CD14-positive monocyte (primary cell): Measurements from ENCODE around the gene SAMD4B. TPM values are rescaled to one million over a fixed set of nuclear protein-coding genes. Genes with fewer than 3 reads are reported as not detected.

Source experiments
- DNase-seq, 3 donors: peaks; one replicate each; pipeline ENCODE4 v3.0.0-alpha.2; 2011 to 2022
- H2AFZ ChIP-seq: 2 replicates; pipeline ENCODE4 v1.6.0; 2012; ENCODE audit warnings: mild to moderate bottlenecking, low read depth, low read length, inconsistent platforms; ENCODE audit not compliant: insufficient read depth, poor library complexity, severe bottlenecking
- H3K27ac ChIP-seq, 2 donors: 1 replicate in 1 of 2; 2 replicates in 1 of 2; pipeline ENCODE4 v1.5.1; 2012 to 2013; ENCODE audit warnings: low read length in 2 of 2, control low read depth in 1 of 2, inconsistent platforms in 1 of 2, low read depth in 1 of 2, mild to moderate bottlenecking in 1 of 2
- H3K27me3 ChIP-seq, 2 donors: one replicate each; pipeline versions ENCODE4 v1.6.0 to v1.6.1; 2011 to 2013; ENCODE audit warnings: low read length in 2 of 2; ENCODE audit not compliant: control insufficient read depth in 2 of 2, insufficient read depth in 2 of 2
- H3K36me3 ChIP-seq, 2 donors: replicated peaks in 1 of 2; 1 replicate in 1 of 2; 2 replicates in 1 of 2; pipeline versions ENCODE4 v1.5.1 to v1.6.1; 2012 to 2013; ENCODE audit warnings: low read length in 2 of 2, control low read depth in 1 of 2, inconsistent platforms in 1 of 2, mild to moderate bottlenecking in 1 of 2; ENCODE audit not compliant: insufficient read depth in 2 of 2, control insufficient read depth in 1 of 2
- H3K4me1 ChIP-seq, 2 donors: 1 replicate in 1 of 2; 2 replicates in 1 of 2; pipeline versions ENCODE4 v1.5.1 to v1.6.1; 2012 to 2013; ENCODE audit warnings: low read length in 2 of 2, control low read depth in 1 of 2, inconsistent platforms in 1 of 2, mild to moderate bottlenecking in 1 of 2, moderate library complexity in 1 of 2; ENCODE audit not compliant: insufficient read depth in 2 of 2, control insufficient read depth in 1 of 2
- H3K4me2 ChIP-seq: replicated peaks from 2 replicates; pipeline ENCODE3; 2012; ENCODE audit warnings: low read length, moderate library complexity, mild to moderate bottlenecking; ENCODE audit not compliant: poor library complexity, severe bottlenecking; ENCODE audit errors: extremely low read depth
- H3K4me3 ChIP-seq, 3 experiments: fragments of 200-600 bp in 1 of 3; sonication (generic) in 1 of 3; replicated peaks in 1 of 3; 1 replicate in 2 of 3; 2 replicates in 1 of 3; pipeline ENCODE4 v1.5.1; 2011 to 2013; ENCODE audit warnings: low read length in 3 of 3, mild to moderate bottlenecking in 3 of 3, control low read depth in 2 of 3, low read depth in 2 of 3, inconsistent platforms in 1 of 3, moderate library complexity in 1 of 3
- H3K79me2 ChIP-seq: 2 replicates; pipeline ENCODE4 v1.6.0; 2012; ENCODE audit warnings: mild to moderate bottlenecking, control low read depth, inconsistent platforms, low read length, moderate library complexity; ENCODE audit not compliant: insufficient read depth
- H3K9ac ChIP-seq: 2 replicates; pipeline ENCODE4 v1.6.0; 2017; ENCODE audit warnings: low read length, mild to moderate bottlenecking; ENCODE audit not compliant: insufficient read depth, poor library complexity, severe bottlenecking
- H3K9me3 ChIP-seq, 2 donors: replicated peaks in 1 of 2; 1 replicate in 1 of 2; 2 replicates in 1 of 2; pipeline versions ENCODE4 v1.5.1 to v1.6.1; 2012 to 2013; ENCODE audit warnings: low read length in 2 of 2, control low read depth in 1 of 2; ENCODE audit not compliant: control insufficient read depth in 1 of 2, insufficient read depth in 1 of 2
- H4K20me1 ChIP-seq: 2 replicates; pipeline ENCODE4 v1.6.0; 2012; ENCODE audit warnings: mild to moderate bottlenecking, low read length, control low read depth, moderate library complexity; ENCODE audit not compliant: insufficient read depth
- H3K27ac Mint-ChIP-seq, 7 donors: one replicate each; pipeline ENCODE4 v1.8.0; 2020; ENCODE audit warnings: mild to moderate bottlenecking in 7 of 7, mixed read lengths in 7 of 7, moderate library complexity in 6 of 7, inconsistent platforms in 2 of 7
- H3K27me3 Mint-ChIP-seq, 3 donors: one replicate each; pipeline ENCODE4 v1.8.0; 2021 to 2022; ENCODE audit warnings: low read depth in 3 of 3, mild to moderate bottlenecking in 3 of 3, mixed read lengths in 3 of 3, moderate library complexity in 3 of 3, inconsistent platforms in 1 of 3
- H3K36me3 Mint-ChIP-seq, 2 donors: one replicate each; pipeline ENCODE4 v1.8.0; 2020; ENCODE audit warnings: mixed read lengths in 2 of 2, inconsistent platforms in 1 of 2, mild to moderate bottlenecking in 1 of 2
- H3K4me1 Mint-ChIP-seq: one replicate; pipeline ENCODE4 v1.8.0; 2020; ENCODE audit warnings: mild to moderate bottlenecking, mixed read lengths
- H3K4me3 Mint-ChIP-seq, 2 donors: one replicate each; pipeline ENCODE4 v1.8.0; 2020; ENCODE audit warnings: mild to moderate bottlenecking in 2 of 2, mixed read lengths in 2 of 2, moderate library complexity in 1 of 2
- H3K9me3 Mint-ChIP-seq, 7 donors: one replicate each; pipeline ENCODE4 v1.8.0; 2020 to 2022; ENCODE audit warnings: mixed read lengths in 7 of 7, mild to moderate bottlenecking in 6 of 7, moderate library complexity in 6 of 7, inconsistent platforms in 2 of 7
- WGBS: methylation state at CpG from one replicate; pipeline ENCODE4 v1.1.5; 2013; ENCODE audit warnings: missing lambda C conversion rate; ENCODE audit not compliant: insufficient coverage; 5-methylcytosine and 5-hydroxymethylcytosine counted together
- intact Hi-C, 2 donors: fragments of 100-400 bp; cut with micrococcal nuclease; formaldehyde crosslinking; loops; one replicate each; pipeline versions ENCODE4 v1.15.0 to v1.15.1; 2023
- polyA plus RNA-seq, 3 donors: library from polyadenylated mRNA; depleted of rRNA in 1 of 3; unstranded in 2 of 3; stranded (reverse) in 1 of 3; fragments of 300-500 nt in 2 of 3; fragments of >200 nt in 1 of 3; fragmentation: Illumina TruSeq in 2 of 3; gene quantifications; 1 replicate in 2 of 3; 2 replicates in 1 of 3; pipeline ENCODE4 v1.2.3, GENCODE V29; 2012 to 2021
- TF ChIP-seq, protein P1 (sequence below): fragments of 200-600 bp; IDR thresholded peaks from one replicate; pipeline ENCODE4 v1.8.0; 2022; ENCODE audit warnings: antibody characterized with exemption, mild to moderate bottlenecking

SAMD4B gene
- polyA plus RNA-seq, 3 donors: 4.5 to 56.6 (median 5.6) TPM

DNA sequence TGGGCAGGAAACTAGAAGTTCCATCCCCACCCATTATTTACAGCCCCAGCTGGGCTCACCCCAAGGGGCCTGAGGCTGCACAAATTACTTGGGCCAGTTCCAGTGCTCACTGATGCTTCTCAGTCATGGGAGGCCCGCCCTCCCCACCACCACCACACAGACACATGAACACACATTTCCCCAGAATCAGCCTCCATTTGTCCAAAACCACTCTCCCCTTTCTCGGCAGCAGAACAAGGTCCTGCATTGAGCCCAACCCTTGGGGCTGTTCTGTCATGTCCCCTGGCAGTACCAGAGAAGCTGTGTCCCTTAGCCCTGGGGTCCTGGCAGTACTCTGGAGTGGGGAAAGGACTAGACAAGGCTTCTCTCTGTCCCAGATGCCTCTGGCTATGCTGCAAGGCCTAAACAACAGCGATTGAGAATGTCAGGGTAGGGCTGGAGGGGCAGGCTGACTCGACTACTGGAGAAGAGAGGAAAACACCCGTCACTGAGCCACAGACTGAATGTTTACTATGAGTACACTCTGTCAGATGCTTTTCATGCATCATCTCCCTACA is 21.8 kb downstream of the SAMD4B start:
- Histone ChIP-seq H3K9me3 (no peaks in the 10 kb centered on the region), H3K4me2 (no peak overlapping the region), H4K20me1 (no peaks in the 10 kb centered on the region), H3K36me3 (peaks cover 62 to 92% of the 10 kb centered on the region in 2 donors), H3K4me1 (no peaks in the 10 kb centered on the region), H3K27me3 (no peaks in the 10 kb centered on the region), H3K27ac (no peak overlapping the region), H2AFZ (no peak overlapping the region), H3K4me3 (no peak overlapping the region), H3K9ac (no peak overlapping the region), H3K79me2 (no peaks in the 10 kb centered on the region)
- Mint-ChIP-seq H3K27me3 (peaks cover 0 to 2% (median 0%) of the 10 kb centered on the region in 3 donors), H3K4me3 (no peak overlapping the region), H3K9me3 (no peaks in the 10 kb centered on the region), H3K36me3 (peaks cover 68 to 87% of the 10 kb centered on the region in 2 donors), H3K4me1 (no peaks in the 10 kb centered on the region), H3K27ac (peak overlapping the region in 3 of 7 donors; percentile 14 to 48 (median 26))
- TF ChIP-seq, protein P1, sequence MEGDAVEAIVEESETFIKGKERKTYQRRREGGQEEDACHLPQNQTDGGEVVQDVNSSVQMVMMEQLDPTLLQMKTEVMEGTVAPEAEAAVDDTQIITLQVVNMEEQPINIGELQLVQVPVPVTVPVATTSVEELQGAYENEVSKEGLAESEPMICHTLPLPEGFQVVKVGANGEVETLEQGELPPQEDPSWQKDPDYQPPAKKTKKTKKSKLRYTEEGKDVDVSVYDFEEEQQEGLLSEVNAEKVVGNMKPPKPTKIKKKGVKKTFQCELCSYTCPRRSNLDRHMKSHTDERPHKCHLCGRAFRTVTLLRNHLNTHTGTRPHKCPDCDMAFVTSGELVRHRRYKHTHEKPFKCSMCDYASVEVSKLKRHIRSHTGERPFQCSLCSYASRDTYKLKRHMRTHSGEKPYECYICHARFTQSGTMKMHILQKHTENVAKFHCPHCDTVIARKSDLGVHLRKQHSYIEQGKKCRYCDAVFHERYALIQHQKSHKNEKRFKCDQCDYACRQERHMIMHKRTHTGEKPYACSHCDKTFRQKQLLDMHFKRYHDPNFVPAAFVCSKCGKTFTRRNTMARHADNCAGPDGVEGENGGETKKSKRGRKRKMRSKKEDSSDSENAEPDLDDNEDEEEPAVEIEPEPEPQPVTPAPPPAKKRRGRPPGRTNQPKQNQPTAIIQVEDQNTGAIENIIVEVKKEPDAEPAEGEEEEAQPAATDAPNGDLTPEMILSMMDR: no peak
- intact Hi-C loops: no loop called here
- DNase-seq: no peak
- WGBS: 100% methylated on average over 2 of the region's 5 CpGs

DNA sequence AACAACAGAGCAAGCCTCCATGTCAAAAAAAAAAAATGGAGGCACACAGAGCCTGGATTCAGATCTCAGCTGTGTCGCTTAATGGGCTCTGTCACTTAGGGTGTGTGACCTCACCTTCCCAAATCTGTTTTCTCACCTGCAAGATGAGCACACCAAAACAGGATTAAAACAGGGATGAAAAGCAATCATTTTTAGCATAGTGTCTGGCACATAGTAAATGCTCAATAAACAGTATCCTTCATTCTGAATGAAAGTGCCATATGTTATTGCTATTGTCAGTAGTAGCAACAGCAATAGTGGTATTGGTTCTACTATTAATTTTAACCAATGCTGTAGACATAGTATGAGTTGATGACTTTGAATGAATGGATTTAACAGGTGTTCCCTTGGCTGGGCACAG is 23.3 kb downstream of the SAMD4B start:
- Mint-ChIP-seq H3K9me3 (no peaks in the 10 kb centered on the region), H3K27ac (peak overlapping the region in 2 of 7 donors; percentile 3 to 46), H3K4me3 (no peak overlapping the region), H3K36me3 (peaks cover 71 to 88% of the 10 kb centered on the region in 2 donors), H3K4me1 (no peaks in the 10 kb centered on the region), H3K27me3 (peaks cover 0 to 2% (median 0%) of the 10 kb centered on the region in 3 donors)
- no peak overlapping the region for H3K4me3 ChIP-seq
- WGBS: no CpG with 5 or more reads among the region's 1 CpG
- H3K79me2 ChIP-seq: no peaks in the 10 kb centered on the region
- no peak for DNase-seq
- H3K4me2 ChIP-seq: no peak overlapping the region
- H3K9me3 ChIP-seq: no peaks in the 10 kb centered on the region
- H4K20me1 ChIP-seq: no peaks in the 10 kb centered on the region
- H3K9ac ChIP-seq: no peak overlapping the region
- TF ChIP-seq, protein P1: no peak
- H3K27me3 ChIP-seq: no peaks in the 10 kb centered on the region
- intact Hi-C loops: no loop called here
- no peak overlapping the region for H3K27ac ChIP-seq
- H3K4me1 ChIP-seq: no peaks in the 10 kb centered on the region
- H2AFZ ChIP-seq: no peak overlapping the region
- H3K36me3 ChIP-seq: peaks cover 64 to 92% of the 10 kb centered on the region in 2 donors
